ENCODE measurements around the gene TAAR2. TPM values are rescaled to one million over a fixed set of nuclear protein-coding genes. Genes with fewer than 3 reads are reported as not detected.

The TAAR2 gene
- total RNA-seq, 4 donors from 2014 or later, result not detected

DNA sequence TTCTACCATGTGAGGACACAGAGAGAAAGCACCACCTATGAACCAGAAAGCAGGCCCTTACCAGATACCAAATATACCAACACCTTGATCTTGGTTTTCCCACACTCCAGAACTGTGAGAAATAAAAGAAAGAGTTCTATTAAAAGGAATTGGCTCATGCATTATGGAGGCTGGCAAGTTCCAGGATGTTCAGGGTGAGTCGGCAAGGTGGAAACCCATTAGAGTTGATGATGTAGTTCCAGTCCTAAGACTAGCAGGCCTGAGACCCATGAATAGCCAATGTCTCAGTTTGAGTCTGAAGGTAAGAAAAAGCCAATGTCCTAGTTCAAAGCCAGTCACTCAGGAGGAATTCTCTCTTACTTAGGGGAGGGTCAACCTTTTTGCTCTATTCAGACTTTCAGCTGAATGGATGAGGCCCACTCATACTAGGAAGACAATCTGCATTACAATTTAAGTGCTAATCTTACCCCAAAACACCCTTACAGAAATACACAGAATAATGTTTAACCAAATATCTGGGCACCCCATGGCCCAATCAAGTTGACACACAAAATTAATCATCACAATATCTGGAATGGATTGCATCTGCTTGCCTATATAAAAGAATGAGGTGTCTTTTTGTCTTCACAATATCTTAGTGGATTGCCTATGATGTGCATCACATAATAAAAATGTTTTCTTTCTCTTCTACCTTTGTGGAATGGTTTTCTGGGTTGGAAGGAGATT lies 40.4 kb upstream of the TAAR2 start:
- no peak for DNase-seq (ENCODE audit: low spot score in 2 of 2)
- Histone ChIP-seq H3K27ac (no peak overlapping the region), H3K4me1 (no peaks in the 10 kb centered on the region), H3K27me3 (no peaks in the 10 kb centered on the region), H3K4me3 (no peak overlapping the region), H3K9me3 (no peaks in the 10 kb centered on the region), H3K36me3 (no peaks in the 10 kb centered on the region)
- no peak for TF ChIP-seq POLR2A (IDR thresholded peaks at IDR 0.05)
- TF ChIP-seq, protein P1, sequence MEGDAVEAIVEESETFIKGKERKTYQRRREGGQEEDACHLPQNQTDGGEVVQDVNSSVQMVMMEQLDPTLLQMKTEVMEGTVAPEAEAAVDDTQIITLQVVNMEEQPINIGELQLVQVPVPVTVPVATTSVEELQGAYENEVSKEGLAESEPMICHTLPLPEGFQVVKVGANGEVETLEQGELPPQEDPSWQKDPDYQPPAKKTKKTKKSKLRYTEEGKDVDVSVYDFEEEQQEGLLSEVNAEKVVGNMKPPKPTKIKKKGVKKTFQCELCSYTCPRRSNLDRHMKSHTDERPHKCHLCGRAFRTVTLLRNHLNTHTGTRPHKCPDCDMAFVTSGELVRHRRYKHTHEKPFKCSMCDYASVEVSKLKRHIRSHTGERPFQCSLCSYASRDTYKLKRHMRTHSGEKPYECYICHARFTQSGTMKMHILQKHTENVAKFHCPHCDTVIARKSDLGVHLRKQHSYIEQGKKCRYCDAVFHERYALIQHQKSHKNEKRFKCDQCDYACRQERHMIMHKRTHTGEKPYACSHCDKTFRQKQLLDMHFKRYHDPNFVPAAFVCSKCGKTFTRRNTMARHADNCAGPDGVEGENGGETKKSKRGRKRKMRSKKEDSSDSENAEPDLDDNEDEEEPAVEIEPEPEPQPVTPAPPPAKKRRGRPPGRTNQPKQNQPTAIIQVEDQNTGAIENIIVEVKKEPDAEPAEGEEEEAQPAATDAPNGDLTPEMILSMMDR (IDR thresholded peaks at IDR 0.05), result no peak
- TF ChIP-seq EP300 (IDR thresholded peaks at IDR 0.05), result no peak
- WGBS, 2 donors, result 89 to 96% methylated on average over 1 of the region's 1 CpG

DNA sequence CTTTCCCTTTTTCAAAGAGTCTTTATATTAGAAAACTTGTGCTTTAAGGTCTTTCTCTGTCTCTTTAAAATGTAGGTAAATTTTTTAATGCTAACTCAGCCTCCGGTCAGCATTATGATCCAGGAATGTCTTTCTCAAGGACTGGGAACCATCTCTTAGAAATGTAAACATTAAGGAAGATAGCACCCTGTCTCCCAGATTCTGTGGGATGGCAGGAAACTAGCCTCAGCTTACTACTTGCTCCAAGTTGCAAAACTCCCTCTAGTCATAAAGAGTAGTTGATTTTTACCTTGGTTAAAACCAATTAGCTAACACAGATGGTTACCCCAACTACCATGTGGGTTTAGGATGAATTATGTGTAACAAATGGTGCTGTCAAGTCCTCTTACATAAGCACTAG lies 39.6 kb upstream of the TAAR2 start:
- H3K27me3 ChIP-seq, result no peaks in the 10 kb centered on the region
- H3K4me1 ChIP-seq, result no peaks in the 10 kb centered on the region
- no peak overlapping the region for H3K4me3 ChIP-seq
- no peaks in the 10 kb centered on the region for H3K9me3 ChIP-seq
- H3K36me3 ChIP-seq, result no peaks in the 10 kb centered on the region
- no peak for DNase-seq (ENCODE audit: low spot score in 2 of 2)
- TF ChIP-seq POLR2A (IDR thresholded peaks at IDR 0.05) (no peak), EP300 (IDR thresholded peaks at IDR 0.05) (no peak)
- TF ChIP-seq, protein P1 (IDR thresholded peaks at IDR 0.05), result no peak
- H3K27ac ChIP-seq, result no peak overlapping the region
- 78 to 82% methylated on average over 1 of the region's 1 CpG for WGBS, 2 donors

DNA sequence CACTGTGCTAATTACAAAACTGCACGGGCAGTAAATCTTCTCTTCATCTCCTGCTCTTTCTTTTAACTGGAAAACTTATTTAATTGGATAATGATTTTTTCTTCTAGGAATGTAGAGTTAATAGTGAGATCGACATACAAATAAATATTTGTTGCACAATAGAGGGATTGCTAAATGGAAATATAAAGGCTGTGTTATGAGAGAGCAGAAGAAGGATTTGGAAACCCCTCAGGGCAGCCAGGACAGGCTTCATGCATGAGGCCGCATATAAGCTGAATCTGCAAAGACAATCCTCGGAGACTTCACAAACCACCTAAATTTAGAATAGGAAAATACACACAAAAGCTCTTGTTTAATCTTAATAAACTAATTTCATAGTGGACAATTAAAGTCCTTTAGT lies 37.8 kb upstream of the TAAR2 start:
- WGBS, 2 donors, result 47 to 52% methylated on average over 4 of the region's 4 CpGs
- no peaks in the 10 kb centered on the region for H3K4me1 ChIP-seq
- H3K4me3 ChIP-seq, result no peak overlapping the region
- TF ChIP-seq EP300 (IDR thresholded peaks at IDR 0.05) (no peak), POLR2A (IDR thresholded peaks at IDR 0.05) (no peak)
- TF ChIP-seq, protein P1 (IDR thresholded peaks at IDR 0.05), result no peak
- H3K27ac ChIP-seq, result no peak overlapping the region
- no peaks in the 10 kb centered on the region for H3K27me3 ChIP-seq
- H3K9me3 ChIP-seq, result no peaks in the 10 kb centered on the region
- no peaks in the 10 kb centered on the region for H3K36me3 ChIP-seq
- DNase-seq (ENCODE audit: low spot score in 2 of 2), result no peak

DNA sequence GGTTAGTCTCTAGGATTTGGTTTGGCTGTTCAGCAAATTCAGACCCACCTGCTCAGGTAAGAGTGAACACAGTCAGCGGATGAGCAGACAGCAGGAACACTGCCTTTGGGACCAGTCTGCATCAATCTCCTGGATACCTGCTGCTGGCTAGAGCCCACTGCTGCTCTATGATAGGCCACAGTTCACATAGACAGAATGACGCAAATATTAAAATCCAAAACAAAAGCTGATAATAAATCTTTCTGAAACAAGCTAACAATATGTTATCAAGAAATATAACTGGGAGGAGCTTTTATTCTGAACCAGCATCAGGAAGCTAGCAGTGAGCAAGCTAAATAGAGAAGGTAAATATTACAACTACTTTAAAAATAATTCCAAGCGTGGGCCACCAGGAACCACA lies 35.0 kb upstream of the TAAR2 start, which contains the start of gene TAAR1:
Gene TAAR1 (minus strand): TSS at position 101 of the 400 bp plus-strand sequence. CDS start 13,179 bp downstream, outside the sequence.
- Histone ChIP-seq H3K9me3 (no peaks in the 10 kb centered on the region), H3K27me3 (no peaks in the 10 kb centered on the region), H3K4me1 (no peaks in the 10 kb centered on the region), H3K36me3 (no peaks in the 10 kb centered on the region), H3K4me3 (no peak within 1 kb of the TSS), H3K27ac (no peak within 1 kb of the TSS)
- no peak for DNase-seq (ENCODE audit: low spot score in 2 of 2)
- WGBS, 2 donors, result 65 to 85% methylated on average over 3 of the region's 3 CpGs
- no peak for TF ChIP-seq EP300 (IDR thresholded peaks at IDR 0.05)
- no peak for TF ChIP-seq POLR2A (IDR thresholded peaks at IDR 0.05)
- TF ChIP-seq, protein P1 (IDR thresholded peaks at IDR 0.05), result no peak

DNA sequence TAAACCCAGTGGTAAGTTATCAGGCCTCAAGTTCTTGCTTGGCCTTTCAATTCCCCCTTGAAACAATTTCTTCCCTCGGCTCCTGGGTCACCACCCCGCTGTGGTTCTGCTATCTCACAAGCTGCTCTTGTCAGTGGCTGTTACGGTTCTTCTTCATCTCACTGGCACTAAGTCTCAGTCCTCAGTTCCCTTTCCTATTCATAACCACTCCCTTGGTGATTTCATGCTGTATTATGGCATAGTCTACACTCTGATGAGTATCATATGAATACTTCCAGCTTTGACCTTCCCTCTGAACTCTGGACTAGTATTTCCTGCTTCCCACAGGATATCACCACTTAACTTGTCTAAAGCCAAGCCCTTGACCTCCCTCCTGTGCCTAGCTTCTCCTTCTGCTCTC lies 27.0 kb upstream of the TAAR2 start:
- Histone ChIP-seq H3K9me3 (no peaks in the 10 kb centered on the region), H3K27ac (no peak overlapping the region), H3K36me3 (no peaks in the 10 kb centered on the region), H3K27me3 (no peaks in the 10 kb centered on the region), H3K4me3 (no peak overlapping the region), H3K4me1 (peaks cover 0 to 4% (median 0%) of the 10 kb centered on the region in 4 donors)
- DNase-seq (ENCODE audit: low spot score in 2 of 2), result no peak
- 63 to 72% methylated on average over 3 of the region's 3 CpGs for WGBS, 2 donors
- TF ChIP-seq POLR2A (IDR thresholded peaks at IDR 0.05) (no peak), EP300 (IDR thresholded peaks at IDR 0.05) (no peak)
- TF ChIP-seq, protein P1 (IDR thresholded peaks at IDR 0.05), result no peak
